ENCODE data around the gene FBXL17. TPM values are rescaled to one million over a fixed set of nuclear protein-coding genes. Genes with fewer than 3 reads are reported as not detected.
A peak's percentile ranks its signal among the peaks of the same experiment; 100 is the strongest.

The FBXL17 gene
- total RNA-seq, 1 experiment from 2014 or later = 8.8 TPM

GRCh38 chr5:108260858-108261170 is 121.1 kb downstream of the FBXL17 start:
- DNase-seq = no peak
- Histone ChIP-seq H3K9ac (ENCODE audit: low read length) (no peak overlapping the region), H3K79me2 (ENCODE audit: low read length) (no peaks in the 10 kb centered on the region), H2AFZ (ENCODE audit: low read length) (no peak overlapping the region), H3K9me2 (replicated peaks; ENCODE audit: low read length) (no peaks in the 10 kb centered on the region), H3K27ac (ENCODE audit: low read length) (no peak overlapping the region), H4K20me1 (ENCODE audit: low read length) (no peaks in the 10 kb centered on the region), H3K36me3 (ENCODE audit: low read depth, low read length) (no peaks in the 10 kb centered on the region), H3K4me3 (ENCODE audit: low read length) (no peak overlapping the region), H3K9me3 (ENCODE audit: low read length) (no peaks in the 10 kb centered on the region), H3K27me3 (ENCODE audit: low read length) (no peaks in the 10 kb centered on the region), H3K4me2 (ENCODE audit: low read length) (peak overlapping the region; percentile 50; the same call in 1 of the 2 replicates), H3K4me1 (ENCODE audit: insufficient read depth, low read length) (no peaks in the 10 kb centered on the region), H3F3A (ENCODE audit: low read length, unreplicated experiment) (no peaks in the 10 kb centered on the region)
- intact Hi-C loops (cut with micrococcal nuclease) = loop anchor here (1.0 to 2.0 kb wide), 4 partner anchors 36 to 112 kb away; no protein-coding TSS in a partner anchor
- CTCF ChIA-PET = interaction anchor here (0.7 to 1.3 kb wide), 2 partner anchors 65 to 85 kb away, joined by 3 to 31 read pairs; no protein-coding TSS in a partner anchor
- peak; percentile 17; the same call in 1 of the 2 replicates for ATAC-seq
- POLR2A ChIA-PET (ENCODE audit: unreplicated experiment) = no interaction called here
- no TSS peak for BruUV-seq (replicated peaks)
- TF ChIP-seq CTCF (conservative IDR thresholded peaks at IDR 0.05; ENCODE audit: low read depth, low read length) = no peak; the same call in 1 of the 2 replicates
- TF ChIP-seq EZH2phosphoT487 (IDR thresholded peaks at IDR 0.05; ENCODE audit: borderline replicate concordance, low read length) = no peak
- TF ChIP-seq EZH2 (IDR thresholded peaks at IDR 0.05; ENCODE audit: low read length, unreplicated experiment) = no peak

GRCh38 chr5:108260117-108260857 is 121.6 kb downstream of the FBXL17 start:
- no peaks in the 10 kb centered on the region for H3K9me2 ChIP-seq (replicated peaks; ENCODE audit: low read length)
- no peak overlapping the region for H2AFZ ChIP-seq (ENCODE audit: low read length)
- TF ChIP-seq CTCF (conservative IDR thresholded peaks at IDR 0.05; ENCODE audit: low read depth, low read length) (peak; percentile 99), EZH2 (IDR thresholded peaks at IDR 0.05; ENCODE audit: low read length, unreplicated experiment) (no peak)
- no peaks in the 10 kb centered on the region for H3K4me1 ChIP-seq (ENCODE audit: insufficient read depth, low read length)
- DNase-seq (peak; percentile 89), ATAC-seq (peak; percentile 99)
- no peaks in the 10 kb centered on the region for H3K9me3 ChIP-seq (ENCODE audit: low read length)
- H4K20me1 ChIP-seq (ENCODE audit: low read length) = no peaks in the 10 kb centered on the region
- ChIA-PET CTCF (interaction anchor here (0.5 to 1.3 kb wide), 4 partner anchors 9 to 441 kb away, joined by 3 to 31 read pairs (median 3); no protein-coding TSS in a partner anchor), POLR2A (ENCODE audit: unreplicated experiment) (no interaction called here)
- no peak overlapping the region for H3K27ac ChIP-seq (ENCODE audit: low read length)
- H3F3A ChIP-seq (ENCODE audit: low read length, unreplicated experiment) = no peaks in the 10 kb centered on the region
- no peaks in the 10 kb centered on the region for H3K79me2 ChIP-seq (ENCODE audit: low read length)
- peak overlapping the region; percentile 25; the same call in 1 of the 2 replicates for H3K4me3 ChIP-seq (ENCODE audit: low read length)
- no peak overlapping the region for H3K9ac ChIP-seq (ENCODE audit: low read length)
- no TSS peak for BruUV-seq (replicated peaks)
- peak overlapping the region; percentile 50; the same call in 1 of the 2 replicates for H3K4me2 ChIP-seq (ENCODE audit: low read length)
- no peaks in the 10 kb centered on the region for H3K27me3 ChIP-seq (ENCODE audit: low read length)
- intact Hi-C loops (cut with micrococcal nuclease) = loop anchor here (1.0 to 2.0 kb wide), 4 partner anchors 37 to 111 kb away; no protein-coding TSS in a partner anchor
- H3K36me3 ChIP-seq (ENCODE audit: low read depth, low read length) = no peaks in the 10 kb centered on the region

- no peaks in the 10 kb centered on the region for H3K9me2 ChIP-seq (replicated peaks; ENCODE audit: low read length)
- no peaks in the 10 kb centered on the region for H4K20me1 ChIP-seq (ENCODE audit: low read length)
- no peaks in the 10 kb centered on the region for H3K27me3 ChIP-seq (ENCODE audit: low read length)
- no peaks in the 10 kb centered on the region for H3K36me3 ChIP-seq (ENCODE audit: low read depth, low read length)
- H3K27ac ChIP-seq (ENCODE audit: low read length) = no peak overlapping the region
- H3F3A ChIP-seq (ENCODE audit: low read length, unreplicated experiment) = no peaks in the 10 kb centered on the region
- BruUV-seq (replicated peaks) = no TSS peak
- H3K9ac ChIP-seq (ENCODE audit: low read length) = no peak overlapping the region
- no peaks in the 10 kb centered on the region for H3K9me3 ChIP-seq (ENCODE audit: low read length)
- no peak overlapping the region for H2AFZ ChIP-seq (ENCODE audit: low read length)
- intact Hi-C loops (cut with micrococcal nuclease) = no loop called here
- ChIA-PET CTCF (no interaction called here), POLR2A (ENCODE audit: unreplicated experiment) (interaction anchor here (0.5 kb wide), 1 partner anchor 161 kb away, joined by 3 read pairs; no protein-coding TSS in a partner anchor)
- TF ChIP-seq EZH2 (IDR thresholded peaks at IDR 0.05; ENCODE audit: low read length, unreplicated experiment) = no peak
- TF ChIP-seq CTCF (conservative IDR thresholded peaks at IDR 0.05; ENCODE audit: low read depth, low read length) = no peak
- no peak for TF ChIP-seq EZH2phosphoT487 (IDR thresholded peaks at IDR 0.05; ENCODE audit: borderline replicate concordance, low read length)
- no peak overlapping the region for H3K4me3 ChIP-seq (ENCODE audit: low read length)
- H3K4me1 ChIP-seq (ENCODE audit: insufficient read depth, low read length) = no peaks in the 10 kb centered on the region
- DNase-seq = no peak
- no peak for ATAC-seq
- no peak overlapping the region for H3K4me2 ChIP-seq (ENCODE audit: low read length)
- no peaks in the 10 kb centered on the region for H3K79me2 ChIP-seq (ENCODE audit: low read length)
Measured at GRCh38 chr5:108259306-108259705, 122.6 kb downstream of the FBXL17 start.
